ENCODE measurements around the gene PPP1R17. TPM values are rescaled to one million over a fixed set of nuclear protein-coding genes. Genes with fewer than 3 reads are reported as not detected.

Gene PPP1R17
- total and polyA plus RNA-seq, 2 of the 13 experiments (the other 11 are each of a cell fraction or from before 2014, with no cell fraction given): not detected

GRCh38 chr7:31748084-31748483 is 61.1 kb downstream of the PPP1R17 start:
- TF ChIP-seq MYPOP (CRISPR knock-in tag; IDR thresholded peaks at IDR 0.05) (no peak), RFX1 (IDR thresholded peaks at IDR 0.05) (no peak), SMAD1 (CRISPR knock-in tag; IDR thresholded peaks at IDR 0.05; ENCODE audit: borderline replicate concordance, low read depth) (no peak)
- no peak overlapping the region for H3K9ac ChIP-seq (ENCODE audit: insufficient read depth, low read depth, low read length)
- H3K4me2 ChIP-seq (ENCODE audit: low read depth, low read length): no peak overlapping the region
- no peaks in the 10 kb centered on the region for H3K4me1 ChIP-seq (ENCODE audit: insufficient read depth, low read length)
- no peak overlapping the region for H3K27ac ChIP-seq (ENCODE audit: extremely low read length, insufficient read depth, low read length)
- in situ Hi-C loops (cut with HindIII; ENCODE audit: extremely low pct_ligation_motif_present, low pct_unique_long_range_greater_than_20kb): loop anchor here (10.0 to 25.0 kb wide), 2 partner anchors 737 to 761 kb away; no protein-coding TSS in a partner anchor
- WGBS (ENCODE audit: low lambda C conversion rate): 0% methylated on average over 1 of the region's 1 CpG
- intact Hi-C loops (cut with micrococcal nuclease; ENCODE audit: unreplicated experiment): no loop called here
- CTCF ChIA-PET (ENCODE audit: low intra/inter-chr PET ratio, low total read pairs): no interaction called here
- H3K9me3 ChIP-seq (ENCODE audit: low read length): no peaks in the 10 kb centered on the region
- no peaks in the 10 kb centered on the region for H3K36me3 ChIP-seq (replicated peaks in 1 of 2; ENCODE audit: control insufficient read depth in 1 of 2, insufficient read depth in 2 of 2, low read length in 2 of 2)
- no peaks in the 10 kb centered on the region for H3K79me2 ChIP-seq (ENCODE audit: insufficient read depth, low read length)
- ATAC-seq: no peak
- H3K4me3 ChIP-seq (replicated peaks in 1 of 3; ENCODE audit: insufficient read depth in 1 of 3, low read depth in 2 of 3, low read length in 3 of 3): no peak overlapping the region
- no peaks in the 10 kb centered on the region for H3K27me3 ChIP-seq (ENCODE audit: control insufficient read depth in 1 of 2, insufficient read depth in 2 of 2, low read length in 2 of 2)
- H4K20me1 ChIP-seq (ENCODE audit: insufficient read depth, low read length): no peaks in the 10 kb centered on the region
- no peak for DNase-seq (ENCODE audit: low spot score)
- POLR2A ChIA-PET: no interaction called here
- no TSS peak for BruUV-seq (replicated peaks)
- no peak for FAIRE-seq
- no peak overlapping the region for H2AFZ ChIP-seq (ENCODE audit: low read length)

GRCh38 chr7:31751726-31752125 is 64.7 kb downstream of the PPP1R17 start:
- Histone ChIP-seq H3K4me1 (ENCODE audit: insufficient read depth, low read length) (no peaks in the 10 kb centered on the region), H3K27me3 (ENCODE audit: control insufficient read depth in 1 of 2, insufficient read depth in 2 of 2, low read length in 2 of 2) (no peaks in the 10 kb centered on the region), H3K9ac (ENCODE audit: insufficient read depth, low read depth, low read length) (no peak overlapping the region), H3K9me3 (ENCODE audit: low read length) (no peaks in the 10 kb centered on the region), H3K4me2 (ENCODE audit: low read depth, low read length) (no peak overlapping the region), H4K20me1 (ENCODE audit: insufficient read depth, low read length) (no peaks in the 10 kb centered on the region), H2AFZ (ENCODE audit: low read length) (no peak overlapping the region), H3K27ac (ENCODE audit: extremely low read length, insufficient read depth, low read length) (no peak overlapping the region), H3K79me2 (ENCODE audit: insufficient read depth, low read length) (no peaks in the 10 kb centered on the region), H3K36me3 (replicated peaks in 1 of 2; ENCODE audit: control insufficient read depth in 1 of 2, insufficient read depth in 2 of 2, low read length in 2 of 2) (no peaks in the 10 kb centered on the region), H3K4me3 (replicated peaks in 1 of 3; ENCODE audit: insufficient read depth in 1 of 3, low read depth in 2 of 3, low read length in 3 of 3) (no peak overlapping the region)
- BruUV-seq (replicated peaks): no TSS peak
- 0% methylated on average over 4 of the region's 4 CpGs for WGBS (ENCODE audit: low lambda C conversion rate)
- ChIA-PET POLR2A (no interaction called here), CTCF (ENCODE audit: low intra/inter-chr PET ratio, low total read pairs) (no interaction called here)
- in situ Hi-C loops (cut with HindIII; ENCODE audit: extremely low pct_ligation_motif_present, low pct_unique_long_range_greater_than_20kb) (no loop called here), intact Hi-C loops (cut with micrococcal nuclease; ENCODE audit: unreplicated experiment) (no loop called here)
- no peak for DNase-seq (ENCODE audit: low spot score)
- TF ChIP-seq SMARCE1 (IDR thresholded peaks at IDR 0.05; ENCODE audit: borderline replicate concordance) (no peak), ZNF20 (CRISPR knock-in tag; IDR thresholded peaks at IDR 0.05) (no peak), PRPF4 (IDR thresholded peaks at IDR 0.05; ENCODE audit: low read depth, low read length, poor library complexity, severe bottlenecking) (no peak), KIAA2018 (CRISPR knock-in tag; IDR thresholded peaks at IDR 0.05; ENCODE audit: borderline replicate concordance) (no peak), FIP1L1 (IDR thresholded peaks at IDR 0.05; ENCODE audit: borderline replicate concordance, insufficient read depth, low read depth, low read length) (no peak), ZNF432 (CRISPR knock-in tag; IDR thresholded peaks at IDR 0.05; ENCODE audit: borderline replicate concordance) (no peak)
- ATAC-seq: no peak
- no peak for FAIRE-seq
